ENCODE results near the gene TRIM33.

- TF ChIP-seq JUN (IDR thresholded peaks at IDR 0.05) (no peak), EP300 (IDR thresholded peaks at IDR 0.05) (no peak), CTCF (IDR thresholded peaks at IDR 0.05) (no peak), POLR2A (IDR thresholded peaks at IDR 0.05; ENCODE audit: low read length) (no peak), CHD2 (IDR thresholded peaks at IDR 0.05; ENCODE audit: low read length, partially characterized antibody) (no peak), ZNF302 (CRISPR knock-in tag; IDR thresholded peaks at IDR 0.05) (no peak), FOSL2 (IDR thresholded peaks at IDR 0.05) (no peak), FOSL2 (CRISPR knock-in tag; IDR thresholded peaks at IDR 0.05) (no peak), USF2 (IDR thresholded peaks at IDR 0.05) (no peak), MYC (IDR thresholded peaks at IDR 0.05; ENCODE audit: borderline replicate concordance, low read length) (no peak), HMGXB4 (CRISPR knock-in tag; IDR thresholded peaks at IDR 0.05; ENCODE audit: borderline replicate concordance) (no peak)
Observed at GRCh38 chr1:114490274-114490693, 20.7 kb downstream of the TRIM33 start.
